ENCODE data around the gene GJB6. TPM values are rescaled to one million over a fixed set of nuclear protein-coding genes. Genes with fewer than 3 reads are reported as not detected.

Gene GJB6
- total RNA-seq, 1 donor from 2014 or later: not detected

GRCh38 chr13:20177049-20177831 lies 54.9 kb downstream of the GJB6 start:
- no peak for DNase-seq (ENCODE audit: extremely low spot score, unreplicated experiment)
- H3K36me3 Mint-ChIP-seq (ENCODE audit: unreplicated experiment): no peaks in the 10 kb centered on the region
- TF ChIP-seq CTCF (IDR thresholded peaks at IDR 0.05): no peak
- no peak overlapping the region for H3K27ac Mint-ChIP-seq (ENCODE audit: unreplicated experiment)
- no peak overlapping the region for H3K4me3 Mint-ChIP-seq (ENCODE audit: unreplicated experiment)
- peaks cover 9% of the 10 kb centered on the region for H3K4me1 Mint-ChIP-seq (ENCODE audit: unreplicated experiment)
- H3K9me3 Mint-ChIP-seq (ENCODE audit: unreplicated experiment): no peaks in the 10 kb centered on the region
- H3K27me3 Mint-ChIP-seq (ENCODE audit: unreplicated experiment): peaks cover 61% of the 10 kb centered on the region

GRCh38 chr13:20175907-20176652 lies 56.0 kb downstream of the GJB6 start:
- no peaks in the 10 kb centered on the region for H3K9me3 Mint-ChIP-seq (ENCODE audit: unreplicated experiment)
- peaks cover 63% of the 10 kb centered on the region for H3K27me3 Mint-ChIP-seq (ENCODE audit: unreplicated experiment)
- H3K36me3 Mint-ChIP-seq (ENCODE audit: unreplicated experiment): no peaks in the 10 kb centered on the region
- peaks cover 9% of the 10 kb centered on the region for H3K4me1 Mint-ChIP-seq (ENCODE audit: unreplicated experiment)
- no peak for DNase-seq (ENCODE audit: extremely low spot score, unreplicated experiment)
- no peak overlapping the region for H3K27ac Mint-ChIP-seq (ENCODE audit: unreplicated experiment)
- no peak for TF ChIP-seq CTCF (IDR thresholded peaks at IDR 0.05)
- H3K4me3 Mint-ChIP-seq (ENCODE audit: unreplicated experiment): no peak overlapping the region

- peaks cover 63% of the 10 kb centered on the region for H3K27me3 Mint-ChIP-seq (ENCODE audit: unreplicated experiment)
- H3K36me3 Mint-ChIP-seq (ENCODE audit: unreplicated experiment): no peaks in the 10 kb centered on the region
- no peak for DNase-seq (ENCODE audit: extremely low spot score, unreplicated experiment)
- peaks cover 9% of the 10 kb centered on the region for H3K4me1 Mint-ChIP-seq (ENCODE audit: unreplicated experiment)
- H3K27ac Mint-ChIP-seq (ENCODE audit: unreplicated experiment): no peak overlapping the region
- no peak for TF ChIP-seq CTCF (IDR thresholded peaks at IDR 0.05)
- H3K4me3 Mint-ChIP-seq (ENCODE audit: unreplicated experiment): no peak overlapping the region
- H3K9me3 Mint-ChIP-seq (ENCODE audit: unreplicated experiment): no peaks in the 10 kb centered on the region
These were observed 56.7 kb downstream of the GJB6 start for GRCh38 chr13:20175406-20175794.

GRCh38 chr13:20174656-20175405 lies 57.3 kb downstream of the GJB6 start:
- H3K4me1 Mint-ChIP-seq (ENCODE audit: unreplicated experiment): peaks cover 9% of the 10 kb centered on the region
- no peak for DNase-seq (ENCODE audit: extremely low spot score, unreplicated experiment)
- peaks cover 63% of the 10 kb centered on the region for H3K27me3 Mint-ChIP-seq (ENCODE audit: unreplicated experiment)
- peak overlapping the region; percentile 53 for H3K27ac Mint-ChIP-seq (ENCODE audit: unreplicated experiment)
- no peaks in the 10 kb centered on the region for H3K36me3 Mint-ChIP-seq (ENCODE audit: unreplicated experiment)
- TF ChIP-seq CTCF (IDR thresholded peaks at IDR 0.05): no peak
- no peaks in the 10 kb centered on the region for H3K9me3 Mint-ChIP-seq (ENCODE audit: unreplicated experiment)
- H3K4me3 Mint-ChIP-seq (ENCODE audit: unreplicated experiment): peak overlapping the region; percentile 46
